ENCODE measurements around the gene BOLA3.
"Not testable (repeated sequence)": the region's sequence is repeated elsewhere in the genome, so short reads cannot be mapped to it uniquely, and the experiment has no call there.

The BOLA3 gene

DNA sequence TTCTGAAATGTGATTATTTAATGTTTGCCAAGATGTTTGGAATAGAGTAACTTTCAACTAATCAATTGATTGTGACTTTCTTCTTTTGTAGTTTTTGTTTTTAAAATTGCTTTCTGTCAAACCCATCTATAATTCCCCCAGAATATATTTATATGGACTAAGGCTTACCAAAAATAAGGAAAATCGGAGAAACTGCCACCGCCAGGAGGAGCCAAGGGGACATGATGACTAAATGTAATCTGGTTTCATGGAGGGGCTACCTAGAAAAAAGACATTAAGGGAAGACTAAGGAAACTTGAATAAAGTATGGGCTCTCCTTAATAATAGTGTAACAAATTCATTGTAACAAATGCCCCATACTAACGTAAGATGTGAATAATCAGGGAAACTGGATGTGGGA lies 19.5 kb downstream of the BOLA3 start:
- Histone ChIP-seq H3K27me3 (replicated peaks; ENCODE audit: insufficient read depth, low read length) (no peaks in the 10 kb centered on the region), H3K27ac (ENCODE audit: low read length) (no peak overlapping the region), H4K20me1 (ENCODE audit: insufficient read depth, low read length) (no peaks in the 10 kb centered on the region), H3K9ac (ENCODE audit: low read length) (no peak overlapping the region), H3K79me2 (ENCODE audit: low read length) (no peaks in the 10 kb centered on the region), H3K4me3 (ENCODE audit: low read length) (no peak overlapping the region), H3K9me3 (replicated peaks; ENCODE audit: insufficient read depth, low read length) (no peaks in the 10 kb centered on the region), H3K36me3 (replicated peaks; ENCODE audit: insufficient read depth, low read length) (no peaks in the 10 kb centered on the region), H3K4me2 (ENCODE audit: low read depth, low read length) (no peak overlapping the region), H3F3A (ENCODE audit: insufficient read depth, low read length) (no peaks in the 10 kb centered on the region), H2AFZ (ENCODE audit: low read length) (no peak overlapping the region), H3K9me2 (replicated peaks; ENCODE audit: insufficient read depth, low read length) (no peaks in the 10 kb centered on the region), H3K4me1 (ENCODE audit: low read length) (no peaks in the 10 kb centered on the region)
- no peak for DNase-seq
- TF ChIP-seq, protein P1, sequence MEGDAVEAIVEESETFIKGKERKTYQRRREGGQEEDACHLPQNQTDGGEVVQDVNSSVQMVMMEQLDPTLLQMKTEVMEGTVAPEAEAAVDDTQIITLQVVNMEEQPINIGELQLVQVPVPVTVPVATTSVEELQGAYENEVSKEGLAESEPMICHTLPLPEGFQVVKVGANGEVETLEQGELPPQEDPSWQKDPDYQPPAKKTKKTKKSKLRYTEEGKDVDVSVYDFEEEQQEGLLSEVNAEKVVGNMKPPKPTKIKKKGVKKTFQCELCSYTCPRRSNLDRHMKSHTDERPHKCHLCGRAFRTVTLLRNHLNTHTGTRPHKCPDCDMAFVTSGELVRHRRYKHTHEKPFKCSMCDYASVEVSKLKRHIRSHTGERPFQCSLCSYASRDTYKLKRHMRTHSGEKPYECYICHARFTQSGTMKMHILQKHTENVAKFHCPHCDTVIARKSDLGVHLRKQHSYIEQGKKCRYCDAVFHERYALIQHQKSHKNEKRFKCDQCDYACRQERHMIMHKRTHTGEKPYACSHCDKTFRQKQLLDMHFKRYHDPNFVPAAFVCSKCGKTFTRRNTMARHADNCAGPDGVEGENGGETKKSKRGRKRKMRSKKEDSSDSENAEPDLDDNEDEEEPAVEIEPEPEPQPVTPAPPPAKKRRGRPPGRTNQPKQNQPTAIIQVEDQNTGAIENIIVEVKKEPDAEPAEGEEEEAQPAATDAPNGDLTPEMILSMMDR (IDR thresholded peaks at IDR 0.05; ENCODE audit: low read length), result no peak

DNA sequence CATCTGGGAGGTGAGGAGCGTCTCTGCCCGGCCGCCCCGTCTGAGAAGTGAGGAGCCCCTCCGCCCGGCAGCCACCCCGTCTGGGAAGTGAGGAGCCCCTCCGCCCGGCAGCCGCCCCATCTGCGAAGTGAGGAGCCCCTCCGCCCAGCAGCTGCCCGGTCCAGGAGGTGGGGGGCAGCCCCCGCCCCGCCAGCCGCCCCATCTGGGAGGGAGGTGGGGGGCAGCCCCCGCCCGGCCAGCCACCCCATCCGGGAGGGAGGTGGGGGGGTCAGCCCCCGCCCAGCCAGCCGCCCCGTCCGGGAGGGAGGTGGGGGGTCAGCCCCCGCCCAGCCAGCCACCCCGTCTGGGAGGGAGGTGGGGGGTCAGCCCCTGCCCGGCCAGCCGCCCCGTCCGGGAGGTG lies 23.8 kb downstream of the BOLA3 start:
- not testable (repeated sequence) for H3K9me2 ChIP-seq (replicated peaks; ENCODE audit: insufficient read depth, low read length); H3K4me1 ChIP-seq (ENCODE audit: low read length); H4K20me1 ChIP-seq (ENCODE audit: insufficient read depth, low read length); H3K9me3 ChIP-seq (replicated peaks; ENCODE audit: insufficient read depth, low read length); DNase-seq; H3K9ac ChIP-seq (ENCODE audit: low read length); H3K4me3 ChIP-seq (ENCODE audit: low read length); H3F3A ChIP-seq (ENCODE audit: insufficient read depth, low read length); H2AFZ ChIP-seq (ENCODE audit: low read length); H3K4me2 ChIP-seq (ENCODE audit: low read depth, low read length); H3K27ac ChIP-seq (ENCODE audit: low read length); H3K27me3 ChIP-seq (replicated peaks; ENCODE audit: insufficient read depth, low read length); H3K36me3 ChIP-seq (replicated peaks; ENCODE audit: insufficient read depth, low read length); H3K79me2 ChIP-seq (ENCODE audit: low read length)

DNA sequence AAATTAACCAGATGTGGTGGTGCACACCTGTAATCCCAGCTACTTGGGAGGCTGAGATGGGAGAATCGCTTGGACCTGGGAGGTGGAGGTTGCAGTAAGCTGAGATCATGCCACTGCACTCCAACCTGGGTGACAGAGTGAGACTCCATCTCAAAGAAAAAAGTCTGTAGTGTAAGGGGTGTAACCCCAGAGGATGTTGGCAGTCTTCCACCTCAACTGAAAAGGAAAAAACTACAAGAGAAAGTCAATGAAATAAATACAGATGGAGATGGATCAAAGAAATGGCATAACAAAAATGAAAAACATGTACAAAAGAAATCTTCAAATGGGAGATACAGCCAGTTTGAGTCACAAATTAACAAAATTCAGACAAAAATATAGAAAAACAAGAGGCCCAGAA lies 25.9 kb downstream of the BOLA3 start:
- not testable (repeated sequence) for H3K9ac ChIP-seq (ENCODE audit: low read length); H3K27ac ChIP-seq (ENCODE audit: low read length); H3K4me2 ChIP-seq (ENCODE audit: low read depth, low read length); H3K27me3 ChIP-seq (replicated peaks; ENCODE audit: insufficient read depth, low read length); H3K79me2 ChIP-seq (ENCODE audit: low read length); H3F3A ChIP-seq (ENCODE audit: insufficient read depth, low read length); H3K4me3 ChIP-seq (ENCODE audit: low read length); H3K9me3 ChIP-seq (replicated peaks; ENCODE audit: insufficient read depth, low read length); H3K4me1 ChIP-seq (ENCODE audit: low read length); H4K20me1 ChIP-seq (ENCODE audit: insufficient read depth, low read length); DNase-seq; H2AFZ ChIP-seq (ENCODE audit: low read length); H3K36me3 ChIP-seq (replicated peaks; ENCODE audit: insufficient read depth, low read length); H3K9me2 ChIP-seq (replicated peaks; ENCODE audit: insufficient read depth, low read length)

DNA sequence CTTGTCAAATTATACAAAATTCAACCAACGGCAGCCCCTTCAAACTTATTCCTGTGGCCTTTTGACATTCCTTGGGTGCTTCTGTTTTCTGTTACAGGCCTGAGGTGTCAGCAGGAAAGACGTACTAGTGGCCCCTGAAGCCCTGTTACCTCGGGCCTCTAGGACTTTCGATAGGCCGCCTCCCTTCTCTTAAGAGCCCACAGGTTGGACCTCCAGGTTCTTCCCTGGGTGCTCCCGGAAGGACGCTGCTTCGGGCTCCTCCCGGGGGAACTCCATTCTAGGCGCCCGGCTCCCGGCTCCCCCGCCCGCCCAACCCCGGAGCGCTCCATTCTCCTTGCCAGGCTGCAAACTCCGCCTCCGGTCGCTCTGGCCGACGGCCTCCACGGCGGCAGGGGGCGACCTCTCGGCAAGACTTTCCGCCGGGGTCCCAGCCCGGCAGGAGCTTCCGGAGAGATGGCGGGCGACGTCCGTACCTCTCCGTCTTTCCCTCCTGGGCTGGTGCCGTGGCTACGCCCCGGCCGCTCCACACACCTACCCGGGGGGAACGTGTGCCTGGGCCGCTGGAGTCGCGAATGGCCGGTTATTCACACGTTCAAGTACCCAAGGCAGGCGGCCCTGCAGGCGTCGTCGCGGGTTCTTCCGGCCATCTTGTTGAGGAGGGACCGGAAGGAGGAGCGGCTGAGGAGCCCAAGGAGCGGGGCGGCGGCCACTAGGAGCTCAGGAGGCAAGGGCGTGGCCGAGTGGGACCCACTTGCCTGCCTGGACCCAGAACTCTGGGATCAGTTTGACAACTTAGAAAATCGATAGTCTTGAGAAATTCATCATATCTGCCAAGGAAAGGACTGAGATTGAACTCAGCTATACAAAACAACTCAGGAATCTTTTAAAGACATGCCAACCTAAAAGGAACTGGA lies 27.5 kb downstream of the BOLA3 start:
- Histone ChIP-seq H4K20me1 (ENCODE audit: insufficient read depth, low read length) (no peaks in the 10 kb centered on the region), H3K36me3 (replicated peaks; ENCODE audit: insufficient read depth, low read length) (no peaks in the 10 kb centered on the region), H2AFZ (ENCODE audit: low read length) (peak overlapping the region; percentile 85), H3K9me2 (replicated peaks; ENCODE audit: insufficient read depth, low read length) (no peaks in the 10 kb centered on the region), H3F3A (ENCODE audit: insufficient read depth, low read length) (peaks cover 7% of the 10 kb centered on the region), H3K27ac (ENCODE audit: low read length) (peak overlapping the region; percentile 82), H3K9ac (ENCODE audit: low read length) (peak overlapping the region; percentile 90), H3K4me1 (ENCODE audit: low read length) (peaks cover 9% of the 10 kb centered on the region), H3K4me3 (ENCODE audit: low read length) (peak overlapping the region; percentile 95), H3K27me3 (replicated peaks; ENCODE audit: insufficient read depth, low read length) (no peaks in the 10 kb centered on the region), H3K79me2 (ENCODE audit: low read length) (no peaks in the 10 kb centered on the region), H3K4me2 (ENCODE audit: low read depth, low read length) (peak overlapping the region; percentile 80), H3K9me3 (replicated peaks; ENCODE audit: insufficient read depth, low read length) (no peaks in the 10 kb centered on the region)
- TF ChIP-seq, protein P1 (IDR thresholded peaks at IDR 0.05; ENCODE audit: low read length), result peak; percentile 49
- no peak for TF ChIP-seq EZH2 (optimal IDR thresholded peaks at IDR 0.05; ENCODE audit: low read depth, low read length)
- TF ChIP-seq EZH2phosphoT487 (IDR thresholded peaks at IDR 0.05; ENCODE audit: low read length), result no peak
- peak; percentile 88 for DNase-seq

All from MM.1S (cell line).